DMS153 treated with DMSO at 0.1 percent for 48 hours (cell line): ENCODE results near the gene CACNB2.
"Not testable (repeated sequence)": the region's sequence is repeated elsewhere in the genome, so short reads cannot be mapped to it uniquely, and the experiment has no call there.

Experiments used
- DNase-seq: peaks from one replicate; lab custom pipeline; 2025; ENCODE audit not compliant: unreplicated experiment; lab: John Stamatoyannopoulos, UW

CACNB2 gene

GRCh38 chr10:18554479-18554878 is 414.3 kb downstream of the CACNB2 start:
- DNase-seq: no peak

DNA sequence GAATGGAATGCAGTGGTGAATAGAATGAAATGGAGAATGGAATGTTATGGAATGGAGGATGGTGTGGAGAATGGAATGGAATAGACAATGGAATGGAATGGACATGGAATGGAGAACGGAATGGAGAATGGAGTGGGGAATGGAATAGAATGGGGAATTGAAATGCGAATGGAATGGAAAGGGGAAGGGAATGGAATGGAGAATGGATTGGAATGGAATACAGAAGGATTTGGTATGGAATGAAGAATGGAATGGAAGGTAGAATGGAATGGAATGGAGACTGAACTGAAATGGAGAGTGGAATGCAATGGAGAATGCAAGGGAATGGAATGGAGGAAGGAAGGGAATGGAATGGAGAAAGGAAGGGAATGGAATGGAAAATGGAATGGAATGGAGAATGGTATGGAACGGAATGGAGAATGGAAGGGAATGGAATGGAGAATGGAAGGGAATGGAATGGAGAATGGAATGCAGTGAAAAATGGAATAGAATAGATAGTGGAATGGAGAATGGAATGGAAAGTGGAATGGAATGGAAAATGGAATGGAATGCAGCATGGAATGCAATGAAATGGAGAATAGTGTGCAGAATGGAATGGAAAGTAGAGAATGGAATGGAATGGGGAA is 416.4 kb downstream of the CACNB2 start:
- no peak for DNase-seq

- DNase-seq: no peak
Measured at GRCh38 chr10:18557960-18558359, 417.7 kb downstream of the CACNB2 start.

DNA sequence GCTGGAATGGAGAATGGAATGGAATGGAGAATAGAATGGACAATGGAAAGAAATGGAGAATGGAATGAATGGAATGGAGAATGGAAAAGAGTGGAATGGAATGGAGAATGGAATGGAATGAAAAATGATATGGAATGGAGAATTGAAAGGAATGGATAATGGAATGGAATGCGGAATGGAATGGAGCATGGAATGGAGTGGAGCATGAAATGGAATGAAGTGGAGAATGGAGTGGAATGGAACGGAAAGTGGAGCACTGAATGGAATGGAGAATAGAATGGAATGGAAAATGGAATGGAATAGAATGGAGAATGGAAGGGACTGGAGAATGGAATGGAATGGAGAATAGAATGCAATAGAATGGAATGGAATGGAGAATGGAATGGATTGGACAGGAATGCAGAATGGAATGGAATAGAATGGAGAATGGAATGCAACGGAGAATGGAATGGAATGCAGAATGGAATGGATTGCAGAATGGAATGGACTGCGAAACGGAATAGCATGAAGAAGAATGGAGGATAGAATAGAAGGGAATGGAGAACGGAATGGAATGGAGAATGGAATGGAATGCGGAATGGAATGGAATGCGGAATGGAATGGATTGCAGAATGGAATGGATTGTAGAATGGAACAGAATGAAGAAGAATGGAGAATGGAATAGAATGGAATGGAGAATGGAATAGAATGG is 421.8 kb downstream of the CACNB2 start:
- DNase-seq: no peak

- DNase-seq: no peak
Measured at GRCh38 chr10:18563003-18563726, 422.9 kb downstream of the CACNB2 start.

GRCh38 chr10:18565006-18565405 is 424.8 kb downstream of the CACNB2 start:
- no peak for DNase-seq

DNA sequence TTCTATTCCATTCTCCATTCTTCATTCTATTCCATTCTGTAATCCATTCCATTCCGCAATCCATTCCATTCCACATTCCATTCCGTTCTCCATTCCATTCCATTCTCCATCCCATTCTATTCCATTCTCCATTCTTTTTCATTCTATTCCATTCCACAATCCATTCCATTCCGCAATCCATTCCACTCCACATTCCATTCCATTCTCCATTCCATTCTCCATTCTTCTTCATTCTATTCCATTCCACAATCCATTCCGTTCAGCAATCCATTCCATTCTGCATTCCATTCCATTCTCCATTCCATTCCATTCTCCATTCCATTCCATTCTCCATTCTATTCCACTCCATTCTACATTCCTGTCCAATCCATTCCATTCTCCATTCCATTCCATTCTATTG is 426.0 kb downstream of the CACNB2 start:
- DNase-seq: no peak

GRCh38 chr10:18567343-18567856 is 427.2 kb downstream of the CACNB2 start:
- DNase-seq: no peak

DNA sequence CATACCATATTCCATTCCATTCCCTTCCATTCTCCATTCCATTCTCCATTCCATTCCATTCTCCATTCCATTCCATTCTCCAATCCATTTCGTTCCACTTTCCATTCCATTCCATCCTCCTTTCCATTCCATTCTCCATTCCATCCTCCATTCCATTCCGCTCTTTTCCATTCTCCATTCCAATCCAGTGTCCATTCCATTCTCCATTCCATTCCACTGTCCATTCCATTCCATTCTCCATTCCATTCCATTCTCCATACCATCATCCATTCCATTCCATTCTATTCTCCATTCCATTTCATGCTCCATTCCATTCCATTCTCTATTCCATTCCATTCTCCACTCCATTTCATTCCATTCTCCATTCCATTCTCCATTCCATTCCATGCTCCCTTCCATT is 430.2 kb downstream of the CACNB2 start:
- not testable (repeated sequence) for DNase-seq

DNA sequence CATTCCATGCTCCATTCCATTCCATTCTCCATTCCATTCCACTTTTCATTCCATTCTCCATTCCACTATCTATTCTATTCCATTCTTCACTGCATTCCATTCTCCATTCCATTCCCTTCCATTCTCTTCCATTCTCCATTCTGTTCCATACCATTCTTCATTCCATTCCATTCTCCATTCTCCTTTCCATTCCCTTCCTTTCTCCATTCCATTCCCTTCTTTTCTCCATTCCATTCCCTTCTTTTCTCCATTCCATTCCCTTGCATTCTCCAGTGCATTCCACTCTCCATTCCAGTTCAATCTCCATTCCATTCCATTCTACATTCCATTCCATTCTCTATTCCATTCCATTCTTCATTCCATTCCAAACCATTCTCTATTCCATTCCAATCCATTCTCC is 430.9 kb downstream of the CACNB2 start:
- DNase-seq: no peak

DNA sequence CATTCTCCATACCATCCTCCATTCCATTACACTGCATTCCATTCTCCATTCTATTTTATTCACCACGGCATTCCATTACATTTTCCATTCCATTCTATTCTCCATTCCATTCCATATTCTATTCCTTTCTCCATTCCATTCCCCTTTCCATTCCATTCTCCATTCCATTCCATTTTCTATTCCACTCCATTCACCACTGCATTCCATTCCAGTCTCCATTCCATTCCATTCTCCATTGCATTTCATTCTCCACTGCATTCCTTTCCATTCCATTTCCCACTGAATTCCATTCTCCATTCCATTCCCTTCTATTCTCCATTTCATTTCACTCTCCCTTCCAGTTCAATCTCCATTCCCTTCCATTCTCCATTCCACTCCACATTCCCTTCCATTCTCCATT is 431.6 kb downstream of the CACNB2 start:
- no peak for DNase-seq

- no peak for DNase-seq
Measured at GRCh38 chr10:18572959-18573561, 432.8 kb downstream of the CACNB2 start.

DNA sequence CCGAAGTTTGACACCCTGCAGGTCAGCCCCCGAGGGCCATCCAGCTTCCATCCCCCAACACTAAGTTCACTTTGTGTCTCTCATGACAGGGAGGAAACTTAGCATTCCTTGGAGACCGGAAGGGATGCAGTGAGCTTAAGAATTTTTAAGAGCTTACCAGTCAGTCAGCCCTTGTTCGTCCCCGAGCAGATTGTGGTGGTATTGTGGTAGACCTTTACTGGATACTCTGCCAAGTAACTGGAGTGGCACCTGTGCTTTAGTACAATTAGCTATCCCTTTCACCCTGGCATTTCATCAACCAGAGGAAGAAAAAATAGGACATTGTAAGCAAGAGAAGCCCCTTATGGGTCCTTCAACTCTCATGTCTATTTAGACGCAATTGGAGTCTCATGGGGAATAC is 436.4 kb downstream of the CACNB2 start:
- no peak for DNase-seq

DNA sequence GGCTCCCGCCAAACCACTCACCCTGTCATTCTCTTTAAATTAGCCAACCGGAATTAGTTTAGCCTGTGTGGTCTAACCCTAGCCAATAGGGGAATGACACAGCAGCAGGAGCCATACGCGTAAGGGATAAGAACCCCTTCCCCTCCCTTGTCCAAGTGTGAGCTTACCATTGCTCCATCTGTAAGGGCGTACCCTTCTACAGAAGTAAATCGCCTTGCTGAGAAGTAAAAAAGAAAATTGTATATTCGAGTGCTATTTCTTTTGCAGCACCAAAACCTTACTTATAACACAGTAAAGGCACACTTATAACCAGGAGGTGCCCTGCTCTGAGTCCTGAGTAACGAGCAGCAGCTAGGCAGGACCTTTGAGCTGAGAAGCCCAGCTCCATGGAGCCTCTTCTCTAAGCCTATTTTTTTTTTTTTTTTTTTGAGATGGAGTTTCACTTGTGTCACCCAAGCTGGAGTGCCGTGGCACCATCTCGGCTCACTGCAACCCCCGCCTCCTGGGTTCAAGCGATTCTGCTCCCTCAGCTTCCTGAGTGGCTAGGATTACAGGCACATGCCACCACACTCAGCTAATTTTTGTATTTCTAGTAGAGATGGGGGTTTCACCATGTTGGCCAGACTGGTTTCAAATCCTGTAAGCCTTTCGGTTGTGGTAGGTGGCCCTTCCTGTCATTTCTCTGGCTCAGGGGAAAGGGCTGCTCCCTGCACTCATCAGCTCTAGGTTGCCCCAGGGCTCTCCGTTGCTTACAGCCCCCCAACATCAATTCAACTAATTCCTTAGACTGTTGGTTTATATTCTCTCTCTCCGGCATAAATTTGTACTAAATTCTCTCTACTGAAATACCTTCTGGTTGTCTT is 437.8 kb downstream of the CACNB2 start:
- no peak for DNase-seq

GRCh38 chr10:18582803-18583202 is 442.6 kb downstream of the CACNB2 start:
- no peak for DNase-seq

- DNase-seq: no peak
Measured at GRCh38 chr10:18583575-18584270, 443.5 kb downstream of the CACNB2 start.

- not testable (repeated sequence) for DNase-seq
Measured at GRCh38 chr10:18586637-18587036, 446.4 kb downstream of the CACNB2 start.

GRCh38 chr10:18591141-18591540 is 450.9 kb downstream of the CACNB2 start:
- not testable (repeated sequence) for DNase-seq
